ENCODE results near the gene PRKAG1. TPM values are rescaled to one million over a fixed set of nuclear protein-coding genes. Genes with fewer than 3 reads are reported as not detected.

The PRKAG1 gene
- total RNA-seq, 4 donors from 2014 or later, result 34.7 to 46.6 (median 39.6) TPM

DNA sequence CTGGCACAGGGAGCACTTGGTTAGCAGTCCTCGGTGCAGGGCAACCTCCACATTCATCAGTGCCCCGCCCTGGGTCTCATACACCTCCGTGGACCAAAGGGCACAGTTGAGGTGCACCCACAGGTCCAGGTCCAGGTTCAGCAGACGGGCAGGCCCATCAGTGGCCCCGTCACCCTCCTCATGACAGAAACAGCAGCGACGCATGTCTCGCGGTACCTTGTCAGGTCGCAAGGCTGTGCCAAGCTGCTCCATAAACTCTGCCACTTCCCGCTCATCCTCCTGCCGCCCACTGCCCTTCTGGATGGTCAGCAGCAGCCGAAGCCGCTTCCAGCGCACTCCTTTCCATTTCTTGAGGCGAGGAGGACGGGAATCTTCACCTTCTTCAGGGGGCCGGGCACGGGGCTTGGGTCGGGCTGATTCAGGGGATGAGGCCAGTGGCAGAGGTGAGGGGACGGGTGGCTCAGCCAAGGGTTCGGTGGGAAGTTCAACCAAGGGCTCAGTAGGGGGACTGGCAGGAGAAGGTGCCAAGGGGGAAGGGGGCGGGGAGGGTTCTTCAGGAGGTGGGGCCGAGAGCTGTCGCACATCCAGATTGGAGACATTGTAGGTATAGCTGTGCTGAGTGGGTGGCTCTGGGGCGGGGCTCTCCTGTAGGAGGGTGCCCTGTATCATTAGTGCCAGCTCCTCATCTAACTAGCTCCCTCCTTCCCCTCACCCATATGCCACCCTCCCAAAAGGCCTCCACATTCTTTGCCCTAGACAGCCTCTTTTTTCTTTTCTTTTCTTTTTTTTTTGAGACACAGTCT is 8.3 kb upstream of the PRKAG1 start:
- TF ChIP-seq POLR2A (IDR thresholded peaks at IDR 0.05) (no peak), CTCF (IDR thresholded peaks at IDR 0.05) (no peak)
- peak in 1 of 2 donors; percentile 24 for DNase-seq
- intact Hi-C loops (cut with DNase I; ENCODE audit: low total_unique reads), result no loop called here
- Histone ChIP-seq H3K4me1 (no peaks in the 10 kb centered on the region), H3K36me3 (no peaks in the 10 kb centered on the region), H3K9me3 (no peaks in the 10 kb centered on the region), H3K27ac (no peak overlapping the region), H3K4me3 (no peak overlapping the region), H3K27me3 (no peaks in the 10 kb centered on the region)

DNA sequence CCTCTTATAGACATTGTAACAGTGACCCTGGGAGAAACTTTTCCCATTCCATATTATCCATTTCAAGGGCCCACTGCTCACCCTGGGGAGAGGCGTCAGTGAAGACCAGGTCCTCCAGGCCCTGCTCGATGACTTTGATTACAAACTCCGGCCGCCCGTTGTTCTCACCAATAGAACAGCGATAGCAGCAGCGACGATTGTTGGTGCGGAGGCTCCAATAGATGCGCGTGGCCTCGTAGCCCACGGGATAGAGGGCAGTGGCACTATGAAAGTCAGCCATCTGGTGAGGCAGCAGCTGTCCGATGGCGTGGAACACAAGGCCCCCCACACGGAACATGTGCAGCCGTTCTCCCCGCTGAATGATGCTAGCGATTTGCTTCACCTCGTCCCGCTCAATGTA is 7.5 kb upstream of the PRKAG1 start:
- Histone ChIP-seq H3K4me1 (no peaks in the 10 kb centered on the region), H3K27me3 (no peaks in the 10 kb centered on the region), H3K9me3 (no peaks in the 10 kb centered on the region), H3K36me3 (no peaks in the 10 kb centered on the region), H3K27ac (no peak overlapping the region), H3K4me3 (no peak overlapping the region)
- no peak for TF ChIP-seq POLR2A (IDR thresholded peaks at IDR 0.05)
- no peak for TF ChIP-seq CTCF (IDR thresholded peaks at IDR 0.05)
- no peak for DNase-seq
- intact Hi-C loops (cut with DNase I; ENCODE audit: low total_unique reads), result no loop called here

- DNase-seq, result no peak
- Histone ChIP-seq H3K4me1 (no peaks in the 10 kb centered on the region), H3K27ac (no peak overlapping the region), H3K9me3 (no peaks in the 10 kb centered on the region), H3K27me3 (no peaks in the 10 kb centered on the region), H3K36me3 (no peaks in the 10 kb centered on the region), H3K4me3 (no peak overlapping the region)
- intact Hi-C loops (cut with DNase I; ENCODE audit: low total_unique reads), result no loop called here
- TF ChIP-seq CTCF (IDR thresholded peaks at IDR 0.05) (no peak), POLR2A (IDR thresholded peaks at IDR 0.05) (no peak)
Observed at GRCh38 chr12:49025463-49025862, 6.9 kb upstream of the PRKAG1 start.

DNA sequence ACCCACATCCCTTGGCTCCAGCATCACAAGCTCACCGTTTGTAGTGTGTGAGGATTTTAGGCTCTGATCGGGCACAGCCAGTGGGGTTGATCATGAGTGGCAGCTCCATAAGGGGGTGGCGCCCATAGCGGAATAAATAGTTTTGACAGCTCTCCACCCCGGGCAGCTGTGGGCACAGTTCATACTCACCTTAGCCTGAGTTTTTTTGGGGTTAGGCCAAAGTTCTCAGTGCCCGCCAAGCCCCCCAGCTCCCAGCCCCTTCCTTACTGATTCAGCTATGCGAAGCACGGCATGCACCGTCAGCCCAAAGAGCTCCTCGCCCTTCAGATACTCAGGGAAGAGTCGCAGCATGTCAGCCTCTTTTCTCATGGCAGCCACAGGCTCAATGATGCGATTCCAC is 6.0 kb upstream of the PRKAG1 start:
- Histone ChIP-seq H3K9me3 (no peaks in the 10 kb centered on the region), H3K27ac (no peak overlapping the region), H3K36me3 (no peaks in the 10 kb centered on the region), H3K4me1 (no peaks in the 10 kb centered on the region), H3K4me3 (no peak overlapping the region), H3K27me3 (no peaks in the 10 kb centered on the region)
- DNase-seq, result peak in 1 of 2 donors; percentile 20
- no peak for TF ChIP-seq CTCF (IDR thresholded peaks at IDR 0.05)
- TF ChIP-seq POLR2A (IDR thresholded peaks at IDR 0.05), result no peak
- intact Hi-C loops (cut with DNase I; ENCODE audit: low total_unique reads), result no loop called here

DNA sequence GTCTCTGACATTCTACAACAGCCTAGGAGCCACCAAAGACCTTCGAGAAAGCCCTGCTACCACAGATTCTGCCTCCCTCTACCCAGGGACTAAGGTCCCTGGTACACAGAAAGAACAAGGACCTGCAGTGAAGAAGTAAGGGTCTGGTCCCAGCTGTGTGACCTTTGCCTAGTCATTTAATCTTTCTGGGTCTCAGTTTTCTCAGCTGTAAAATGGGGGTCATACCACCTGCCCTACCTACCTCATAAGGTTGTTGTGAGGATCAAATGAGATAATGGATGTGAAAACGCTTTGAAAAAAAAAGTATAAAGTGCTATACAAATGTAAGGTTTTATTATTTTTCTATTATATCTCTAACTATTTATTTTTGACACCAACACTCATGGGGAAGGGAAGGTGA is 5.2 kb upstream of the PRKAG1 start:
- DNase-seq, result no peak
- H3K9me3 ChIP-seq, result no peaks in the 10 kb centered on the region
- H3K27ac ChIP-seq, result no peak overlapping the region
- no peaks in the 10 kb centered on the region for H3K36me3 ChIP-seq
- H3K4me3 ChIP-seq, result no peak overlapping the region
- intact Hi-C loops (cut with DNase I; ENCODE audit: low total_unique reads), result no loop called here
- no peaks in the 10 kb centered on the region for H3K4me1 ChIP-seq
- TF ChIP-seq CTCF (IDR thresholded peaks at IDR 0.05) (no peak), POLR2A (IDR thresholded peaks at IDR 0.05) (no peak)
- no peaks in the 10 kb centered on the region for H3K27me3 ChIP-seq
